Activated CD4-positive, alpha-beta T cell treated with anti-CD3 and anti-CD28 coated beads, Interleukin-2, amount 10 ng/mL, durations not matched to agents 7 days and 5 days (primary cell): ENCODE results near the gene TNXB. TPM values are rescaled to one million over a fixed set of nuclear protein-coding genes. Genes with fewer than 3 reads are reported as not detected.

Source experiments
- CTCF ChIA-PET: fragments of 350-600 bp; sonication (Branson Sonifier 250); formaldehyde crosslinking; loops from one replicate; lab custom pipeline; 2021; ENCODE audit warnings: antibody characterized with exemption; lab: Charles Lee
- POLR2A ChIA-PET: fragments of 350-600 bp; sonication (Branson Sonifier 250); formaldehyde crosslinking; loops from one replicate; lab custom pipeline; 2021; ENCODE audit warnings: antibody characterized with exemption; lab: Charles Lee
- DNase-seq: peaks from one replicate; pipeline ENCODE4 v3.0.0-alpha.2; 2020
- H3K27ac Mint-ChIP-seq: one replicate; pipeline ENCODE4 v1.8.0; 2021; ENCODE audit warnings: mild to moderate bottlenecking, moderate library complexity, mixed read lengths
- H3K27me3 Mint-ChIP-seq: one replicate; pipeline ENCODE4 v1.8.0; 2021; ENCODE audit warnings: mixed read lengths
- H3K36me3 Mint-ChIP-seq: one replicate; pipeline ENCODE4 v1.8.0; 2021; ENCODE audit warnings: low read depth, mixed read lengths
- H3K4me1 Mint-ChIP-seq: one replicate; pipeline ENCODE4 v1.8.0; 2021; ENCODE audit warnings: mixed read lengths
- H3K4me3 Mint-ChIP-seq: one replicate; pipeline ENCODE4 v1.8.0; 2021; ENCODE audit warnings: mild to moderate bottlenecking, moderate library complexity, mixed read lengths
- H3K9me3 Mint-ChIP-seq: one replicate; pipeline ENCODE4 v1.8.0; 2021; ENCODE audit warnings: mixed read lengths
- total RNA-seq, 2 experiments: library from RNA; stranded (reverse); gene quantifications; one replicate each; pipeline ENCODE4 v1.2.3, GENCODE V29; 2021

The TNXB gene
- total RNA-seq, 2 experiments from 2014 or later: 3.9 to 6.7 TPM

DNA sequence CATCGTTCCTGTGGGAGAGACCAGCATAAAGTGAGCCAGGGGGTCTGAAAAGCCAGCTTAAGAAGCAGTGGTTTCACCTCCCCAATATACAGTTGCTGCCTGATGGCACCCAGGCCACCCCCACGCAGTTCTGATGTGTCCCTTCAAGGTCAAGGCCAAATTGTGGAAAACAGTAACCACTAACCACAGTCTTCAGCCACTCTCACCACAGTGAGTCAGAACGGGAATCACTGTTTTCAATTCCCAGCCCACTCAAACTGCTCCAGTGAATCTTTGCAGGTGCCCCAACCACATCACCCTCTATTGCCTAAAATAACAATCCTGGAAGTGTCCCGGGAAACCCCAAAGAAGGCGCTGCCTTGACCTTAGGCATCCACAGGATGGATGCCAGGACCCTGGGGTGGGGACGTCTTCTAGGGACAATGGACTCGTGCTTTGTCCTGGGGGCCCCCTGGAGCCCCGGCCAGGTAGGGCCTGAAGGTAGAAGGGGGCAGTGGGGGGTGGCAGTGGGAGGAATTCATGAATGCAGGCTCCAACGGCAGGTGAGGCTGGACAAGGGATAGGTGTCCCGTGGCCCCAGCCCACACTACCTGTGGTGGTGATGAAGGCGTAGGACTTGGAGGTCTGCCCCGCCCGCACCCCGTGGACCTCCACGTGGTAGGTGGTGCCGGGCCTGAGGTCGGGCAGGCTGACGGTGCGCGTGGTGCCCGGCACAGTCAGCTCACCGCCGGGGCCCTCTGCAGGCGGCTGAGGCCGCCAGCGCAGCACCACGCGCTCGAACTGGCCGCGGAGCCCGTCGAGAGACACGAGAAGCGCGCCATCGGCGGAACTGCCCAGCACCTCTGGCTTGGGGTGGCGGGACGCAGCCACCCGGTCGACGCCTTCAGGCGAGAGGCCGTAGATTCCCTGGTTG, 22.2 kb downstream of the TNXB start:
- H3K27ac Mint-ChIP-seq: no peak overlapping the region
- peaks cover 8% of the 10 kb centered on the region for H3K4me1 Mint-ChIP-seq
- ChIA-PET POLR2A (no interaction called here), CTCF (interaction anchor here (0.6 to 1.4 kb wide), 3 partner anchors 9 to 794 kb away, joined by 3 to 4 read pairs (median 3); no protein-coding TSS in a partner anchor)
- no peak overlapping the region for H3K4me3 Mint-ChIP-seq
- DNase-seq: no peak
- H3K27me3 Mint-ChIP-seq: peaks cover 38% of the 10 kb centered on the region
- no peaks in the 10 kb centered on the region for H3K36me3 Mint-ChIP-seq
- no peaks in the 10 kb centered on the region for H3K9me3 Mint-ChIP-seq

DNA sequence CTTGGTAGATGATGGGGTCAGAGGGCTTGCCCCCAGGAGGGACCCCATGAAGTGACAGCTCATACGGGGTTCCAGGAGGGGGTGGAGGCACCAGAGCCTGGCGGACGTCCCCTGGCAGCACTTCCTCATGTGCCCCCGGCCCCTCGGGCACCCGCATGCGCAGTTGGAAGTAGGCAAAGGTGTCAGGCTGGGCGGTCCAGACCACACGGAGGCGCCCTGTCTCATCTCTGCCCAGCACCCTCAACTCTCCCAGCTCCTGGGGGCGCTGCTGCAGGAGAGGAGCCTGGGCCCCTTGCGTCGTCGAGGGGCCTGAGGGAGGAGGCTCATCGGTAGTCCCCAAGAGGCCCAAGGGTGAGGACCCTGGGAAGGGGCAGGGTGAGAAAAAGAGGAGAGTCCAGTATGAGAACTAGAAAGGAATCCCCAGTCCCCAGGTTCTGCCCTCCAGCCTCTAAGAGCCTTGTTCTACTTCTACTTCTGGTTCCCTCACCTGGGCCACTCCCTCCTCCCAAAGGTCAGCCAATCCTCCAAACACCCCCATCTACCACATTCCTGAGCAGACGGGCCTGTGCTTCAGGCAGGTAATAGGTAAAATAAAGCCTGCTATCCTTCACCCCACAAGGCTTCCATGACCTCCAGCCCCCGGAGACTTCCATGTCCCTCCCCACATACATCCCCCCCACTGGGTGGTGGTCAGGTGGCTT, 23.2 kb downstream of the TNXB start:
- DNase-seq: no peak
- ChIA-PET POLR2A (no interaction called here), CTCF (interaction anchor here (1.1 to 1.3 kb wide), 2 partner anchors 10 to 13 kb away, joined by 3 read pairs; no protein-coding TSS in a partner anchor)
- Mint-ChIP-seq H3K27ac (no peak overlapping the region), H3K27me3 (peaks cover 38% of the 10 kb centered on the region), H3K36me3 (no peaks in the 10 kb centered on the region), H3K9me3 (no peaks in the 10 kb centered on the region), H3K4me1 (peaks cover 8% of the 10 kb centered on the region), H3K4me3 (no peak overlapping the region)

DNA sequence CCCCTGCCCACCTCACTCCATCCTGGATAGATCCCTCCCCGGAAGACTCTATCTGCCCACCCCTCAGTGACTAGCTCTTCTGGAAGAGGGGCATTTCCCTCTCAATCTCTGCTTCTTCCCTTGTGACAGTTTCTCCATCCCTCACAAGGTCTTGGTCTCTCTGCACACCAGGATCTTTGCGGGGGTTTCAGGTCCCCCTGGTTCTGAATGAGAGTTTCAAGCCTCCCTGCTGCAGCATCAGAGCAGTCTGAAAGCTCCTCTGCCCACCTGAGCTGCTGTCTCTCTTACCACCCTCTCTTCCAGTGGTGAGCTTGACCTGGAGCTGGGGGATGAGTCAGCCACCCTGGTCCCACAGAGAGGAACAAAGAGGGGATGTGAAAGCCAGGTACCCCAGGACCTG, 24.4 kb downstream of the TNXB start:
- H3K4me3 Mint-ChIP-seq: no peak overlapping the region
- CTCF ChIA-PET: interaction anchor here (1.3 kb wide), 1 partner anchor 11 kb away, joined by 3 read pairs; no protein-coding TSS in a partner anchor
- H3K9me3 Mint-ChIP-seq: no peaks in the 10 kb centered on the region
- no peak overlapping the region for H3K27ac Mint-ChIP-seq
- H3K4me1 Mint-ChIP-seq: peaks cover 8% of the 10 kb centered on the region
- POLR2A ChIA-PET: no interaction called here
- H3K27me3 Mint-ChIP-seq: peaks cover 34% of the 10 kb centered on the region
- DNase-seq: no peak
- no peaks in the 10 kb centered on the region for H3K36me3 Mint-ChIP-seq

DNA sequence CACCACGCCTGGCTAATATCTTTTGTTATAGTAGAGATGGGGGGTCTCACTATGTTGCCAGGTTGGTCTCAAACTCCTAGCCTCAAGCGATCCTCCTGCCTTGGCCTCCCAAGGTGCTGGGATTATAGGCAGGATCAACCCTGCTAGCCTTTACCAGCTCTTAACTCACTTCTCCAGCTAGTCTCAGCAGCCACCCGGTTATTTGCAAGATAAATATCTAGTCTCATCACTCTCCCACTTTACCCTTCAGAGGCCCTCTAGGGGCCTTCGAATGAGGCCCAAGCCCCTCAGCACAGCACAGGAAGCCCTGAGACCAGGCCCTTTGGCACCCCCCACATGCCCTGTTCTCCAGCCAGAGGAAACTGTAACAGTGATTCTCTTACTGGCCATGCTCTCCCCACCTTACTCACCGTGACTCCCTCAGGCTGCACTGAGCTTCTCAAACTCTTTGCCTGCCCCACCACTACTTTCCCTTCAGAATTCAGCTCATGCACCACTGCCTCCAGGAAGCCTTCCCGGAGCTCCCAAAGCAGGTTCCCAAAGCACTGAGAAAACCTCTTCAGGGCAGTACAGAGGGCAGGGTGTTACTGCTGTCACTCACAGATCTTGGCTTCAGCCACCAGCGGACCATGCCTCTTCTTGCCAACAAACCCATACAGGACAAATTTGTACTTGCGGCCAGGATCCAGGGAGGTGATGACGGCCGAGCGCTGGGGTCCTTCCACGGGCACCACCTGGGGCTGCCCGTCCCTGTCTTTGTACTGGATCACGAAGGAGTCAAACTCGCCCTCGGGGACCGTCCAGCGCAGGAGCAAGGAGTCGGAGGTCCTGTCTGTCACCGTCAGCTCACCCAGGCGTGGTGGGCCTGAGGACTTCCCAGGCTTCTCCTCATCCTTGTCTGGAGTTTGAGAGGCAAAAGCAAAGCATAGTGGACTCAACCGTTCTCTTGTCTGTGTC, 25.0 kb downstream of the TNXB start:
- Mint-ChIP-seq H3K27ac (no peak overlapping the region), H3K4me3 (no peak overlapping the region), H3K4me1 (peaks cover 8% of the 10 kb centered on the region), H3K27me3 (peaks cover 29% of the 10 kb centered on the region), H3K9me3 (no peaks in the 10 kb centered on the region), H3K36me3 (no peaks in the 10 kb centered on the region)
- no peak for DNase-seq
- ChIA-PET POLR2A (no interaction called here), CTCF (interaction anchor here (0.6 to 0.9 kb wide), 2 partner anchors 34 to 132 kb away, joined by 3 read pairs; no protein-coding TSS in a partner anchor)

DNA sequence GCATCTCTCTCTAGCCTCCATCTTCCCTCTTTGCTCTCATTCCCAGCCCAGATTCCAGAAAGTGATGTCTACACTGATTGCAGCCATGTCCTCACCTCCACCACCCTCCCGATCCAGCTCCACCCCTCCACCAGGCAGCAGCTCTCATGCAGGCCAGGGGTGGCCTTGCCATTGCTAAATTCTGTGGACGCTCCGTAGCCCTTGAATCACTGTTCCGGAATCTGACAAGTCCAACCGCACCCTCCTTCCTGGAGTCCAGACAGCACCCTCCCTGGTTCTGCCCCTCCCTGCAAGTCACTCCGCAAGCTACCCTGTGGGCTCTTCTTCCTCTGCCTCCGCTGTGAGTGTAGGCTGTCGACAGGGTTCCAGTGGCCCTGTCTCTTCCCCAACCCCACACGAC, 26.2 kb downstream of the TNXB start:
- ChIA-PET POLR2A (no interaction called here), CTCF (no interaction called here)
- DNase-seq: no peak
- H3K9me3 Mint-ChIP-seq: no peaks in the 10 kb centered on the region
- H3K27me3 Mint-ChIP-seq: peaks cover 24% of the 10 kb centered on the region
- H3K4me1 Mint-ChIP-seq: peaks cover 8% of the 10 kb centered on the region
- H3K27ac Mint-ChIP-seq: no peak overlapping the region
- H3K36me3 Mint-ChIP-seq: no peaks in the 10 kb centered on the region
- H3K4me3 Mint-ChIP-seq: no peak overlapping the region

DNA sequence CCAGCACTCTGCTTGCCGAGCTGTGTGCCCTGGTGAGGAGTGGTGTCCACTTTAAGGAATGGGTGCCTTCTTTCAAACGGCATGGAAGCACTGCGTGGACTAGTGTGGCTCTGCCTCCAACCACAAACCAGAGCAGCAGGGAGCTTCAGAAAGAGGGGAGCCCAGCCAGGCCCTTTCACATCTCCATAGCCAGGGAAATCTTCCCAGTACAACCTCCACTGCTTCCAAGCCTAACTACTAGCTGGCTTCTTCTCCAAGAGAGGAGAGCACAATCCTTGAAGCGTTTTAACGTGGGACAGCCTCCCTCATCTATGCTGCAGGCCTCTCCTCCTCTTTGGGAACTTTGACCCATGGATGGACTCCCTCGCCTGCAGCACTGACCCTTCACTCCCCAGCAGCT, 26.7 kb downstream of the TNXB start:
- no peaks in the 10 kb centered on the region for H3K9me3 Mint-ChIP-seq
- POLR2A ChIA-PET: no interaction called here
- H3K36me3 Mint-ChIP-seq: no peaks in the 10 kb centered on the region
- CTCF ChIA-PET: no interaction called here
- DNase-seq: no peak
- H3K4me1 Mint-ChIP-seq: peaks cover 8% of the 10 kb centered on the region
- no peak overlapping the region for H3K27ac Mint-ChIP-seq
- peaks cover 24% of the 10 kb centered on the region for H3K27me3 Mint-ChIP-seq
- no peak overlapping the region for H3K4me3 Mint-ChIP-seq

DNA sequence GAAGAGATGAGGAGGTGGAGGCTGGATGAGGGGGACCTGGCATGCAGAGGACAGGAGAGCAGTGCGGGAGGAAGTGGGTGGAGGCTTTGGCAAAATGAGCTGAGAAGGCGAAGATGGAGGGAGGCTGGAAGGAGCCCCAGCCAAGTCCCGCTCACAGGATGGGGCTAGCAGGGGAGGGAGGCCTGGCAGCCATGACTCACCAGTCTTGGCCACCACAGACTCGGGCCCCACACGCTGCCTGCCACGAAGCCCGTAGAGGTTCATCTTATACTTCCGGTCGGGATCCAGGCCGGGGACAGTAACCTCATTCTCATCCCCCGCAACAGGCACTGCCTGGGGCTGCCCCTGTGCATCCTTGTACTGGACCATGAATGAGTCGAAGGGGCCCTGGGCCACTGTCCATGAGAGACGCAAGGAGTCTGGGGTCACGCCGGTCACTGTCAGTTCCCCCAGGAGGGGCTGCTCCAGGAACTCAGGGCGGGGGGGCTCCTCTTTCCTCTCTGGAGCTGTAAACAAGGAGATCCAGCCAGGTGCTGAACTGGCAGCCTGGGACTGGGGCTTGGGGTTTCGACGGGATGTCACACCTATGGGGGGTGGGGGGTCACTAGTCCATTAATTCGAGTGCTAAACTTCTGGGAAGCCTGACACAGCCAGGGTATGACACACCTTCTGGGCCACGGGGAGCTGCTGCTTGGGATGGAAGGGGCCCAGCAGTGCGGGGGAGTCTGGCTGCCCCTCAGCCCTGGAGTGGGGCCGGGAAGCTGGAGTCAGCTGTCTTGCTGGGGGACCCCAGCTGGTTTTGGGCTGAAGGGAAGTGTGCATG, 27.8 kb downstream of the TNXB start:
- H3K9me3 Mint-ChIP-seq: no peaks in the 10 kb centered on the region
- DNase-seq: no peak
- peak overlapping the region; percentile 1 for H3K27ac Mint-ChIP-seq
- ChIA-PET POLR2A (no interaction called here), CTCF (no interaction called here)
- H3K27me3 Mint-ChIP-seq: peaks cover 19% of the 10 kb centered on the region
- H3K4me1 Mint-ChIP-seq: peaks cover under 1% of the 10 kb centered on the region
- no peak overlapping the region for H3K4me3 Mint-ChIP-seq
- no peaks in the 10 kb centered on the region for H3K36me3 Mint-ChIP-seq

DNA sequence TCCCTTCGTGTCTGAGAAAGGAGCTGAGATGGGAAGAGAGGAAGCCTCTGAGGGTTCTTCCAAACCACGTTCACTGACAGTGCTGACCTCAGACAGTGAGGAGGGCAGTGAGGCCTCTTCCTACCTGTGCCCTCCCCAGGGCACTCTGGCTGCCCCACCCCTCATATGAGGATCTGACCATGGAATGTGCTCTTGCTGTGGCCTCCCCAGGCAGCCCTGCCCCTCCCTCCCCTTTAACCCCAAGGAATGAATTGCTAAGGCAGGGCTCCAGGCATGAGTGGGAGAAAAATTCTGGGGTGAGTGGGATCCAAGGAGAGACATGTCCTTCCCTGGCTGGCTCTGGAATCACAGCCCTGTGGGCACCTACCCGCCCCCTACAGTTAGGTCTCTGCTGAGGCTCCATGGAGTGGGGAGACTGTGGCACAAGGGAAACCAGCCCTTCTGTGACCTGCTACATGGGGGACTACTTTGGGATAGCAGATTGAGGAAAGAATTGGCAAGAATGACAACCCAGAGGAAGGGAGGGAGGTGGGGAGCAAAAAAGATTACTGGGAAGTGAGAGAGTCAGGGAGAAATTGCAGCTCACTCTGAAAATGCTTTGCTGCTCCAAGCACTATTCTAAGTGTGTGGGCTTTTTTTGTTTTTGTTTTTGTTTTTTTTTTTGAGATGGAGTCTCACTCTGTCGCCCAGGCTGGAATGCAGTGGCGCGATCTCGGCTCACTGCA, 29.4 kb downstream of the TNXB start:
- Mint-ChIP-seq H3K4me3 (no peak overlapping the region), H3K4me1 (no peaks in the 10 kb centered on the region), H3K27ac (no peak overlapping the region), H3K27me3 (peaks cover 8% of the 10 kb centered on the region), H3K36me3 (no peaks in the 10 kb centered on the region), H3K9me3 (no peaks in the 10 kb centered on the region)
- no peak for DNase-seq
- ChIA-PET POLR2A (interaction anchor here (0.6 kb wide), 1 partner anchor 725 kb away, joined by 3 read pairs; no protein-coding TSS in a partner anchor), CTCF (interaction anchor here (0.6 kb wide), 1 partner anchor 914 kb away, joined by 3 read pairs; no protein-coding TSS in a partner anchor)

DNA sequence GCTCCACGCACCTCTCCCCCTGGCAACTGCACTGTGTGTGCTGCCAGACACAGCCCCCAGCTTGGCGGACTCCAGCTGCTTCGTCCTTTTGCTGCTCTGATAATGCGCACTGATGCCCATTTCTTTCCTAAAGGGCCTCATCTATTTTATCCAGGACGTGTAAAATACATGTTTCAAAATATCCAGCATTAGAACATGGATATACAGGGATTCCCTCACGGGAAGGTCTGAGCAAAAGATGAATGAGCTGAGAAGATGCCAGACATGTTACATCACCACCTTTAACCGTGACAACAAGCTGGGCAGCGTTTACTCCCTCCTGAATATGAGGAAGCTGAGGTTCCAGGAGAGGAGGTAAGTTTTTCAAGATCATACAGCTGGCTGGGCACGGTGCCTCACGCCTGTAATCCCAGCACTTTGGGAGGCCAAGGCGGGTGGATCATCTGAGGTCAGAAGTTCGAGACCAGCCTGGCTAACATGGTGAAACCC, 32.8 kb downstream of the TNXB start:
- Mint-ChIP-seq H3K36me3 (no peaks in the 10 kb centered on the region), H3K4me3 (no peak overlapping the region), H3K27me3 (no peaks in the 10 kb centered on the region), H3K4me1 (no peaks in the 10 kb centered on the region), H3K9me3 (no peaks in the 10 kb centered on the region), H3K27ac (no peak overlapping the region)
- ChIA-PET CTCF (no interaction called here), POLR2A (no interaction called here)
- DNase-seq: no peak

DNA sequence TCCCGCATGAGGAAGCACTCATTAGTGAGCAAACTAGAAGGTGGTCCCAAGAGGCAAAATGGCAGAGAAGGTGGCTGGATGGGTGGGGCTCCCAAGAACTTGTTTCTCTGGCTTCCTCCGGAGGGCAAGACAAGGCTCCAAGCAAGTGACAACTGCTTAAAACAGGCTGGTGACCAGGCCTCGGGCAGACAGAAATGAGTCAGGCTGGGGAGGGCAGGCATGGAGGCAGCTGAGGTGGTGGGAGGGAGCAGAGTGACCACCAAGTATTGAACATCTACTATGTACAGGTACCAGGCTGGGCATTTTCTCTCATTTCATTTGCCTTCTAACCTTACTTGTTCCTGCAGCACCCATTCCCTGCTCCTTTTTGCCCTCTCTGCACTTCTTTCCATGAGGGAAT, 33.4 kb downstream of the TNXB start:
- Mint-ChIP-seq H3K36me3 (no peaks in the 10 kb centered on the region), H3K27me3 (no peaks in the 10 kb centered on the region), H3K4me3 (no peak overlapping the region), H3K4me1 (no peaks in the 10 kb centered on the region), H3K9me3 (no peaks in the 10 kb centered on the region), H3K27ac (no peak overlapping the region)
- ChIA-PET CTCF (no interaction called here), POLR2A (no interaction called here)
- DNase-seq: no peak

DNA sequence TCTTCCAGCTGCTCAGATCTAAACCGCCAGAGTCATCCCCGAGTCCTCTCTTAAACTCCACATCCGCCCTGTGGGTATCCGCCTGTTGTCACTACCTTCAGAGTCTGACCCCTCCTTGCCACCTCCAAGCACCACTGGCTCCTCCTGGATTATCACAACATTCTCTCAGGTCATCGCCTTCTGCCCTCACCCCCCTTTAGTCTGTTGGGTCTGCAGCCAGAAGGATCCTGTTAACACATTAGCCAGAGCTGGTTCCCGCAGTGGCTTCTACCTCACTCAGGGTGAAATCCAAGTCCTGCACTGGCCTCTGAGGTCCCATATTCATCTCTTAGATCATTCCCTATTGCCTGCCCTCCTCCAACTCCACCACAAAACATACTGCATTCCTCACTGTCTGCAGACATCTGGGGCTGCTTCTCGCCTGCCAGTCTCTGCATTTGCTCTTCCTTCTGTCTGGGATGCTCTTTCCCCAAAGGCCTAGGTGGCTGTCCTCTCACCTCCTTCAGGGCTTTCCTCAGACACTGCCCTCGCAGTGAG, 34.1 kb downstream of the TNXB start:
- no peak for DNase-seq
- Mint-ChIP-seq H3K27me3 (no peaks in the 10 kb centered on the region), H3K4me1 (no peaks in the 10 kb centered on the region), H3K9me3 (no peaks in the 10 kb centered on the region), H3K27ac (no peak overlapping the region), H3K4me3 (no peak overlapping the region), H3K36me3 (no peaks in the 10 kb centered on the region)
- POLR2A ChIA-PET: no interaction called here
- CTCF ChIA-PET: no interaction called here
